Bronchial epithelial cell (primary cell): ENCODE results near the gene NFE2L2. TPM values are rescaled to one million over a fixed set of nuclear protein-coding genes. Genes with fewer than 3 reads are reported as not detected.
"Not testable (repeated sequence)": the region's sequence is repeated elsewhere in the genome, so short reads cannot be mapped to it uniquely, and the experiment has no call there.

ENCODE experiments used
- DNase-seq: peaks from one replicate; pipeline ENCODE4 v3.0.0-alpha.2; 2010; ENCODE audit warnings: low read depth
- FAIRE-seq: peaks from 2 replicates; lab custom pipeline; 2011; peaks lifted over from hg19 to GRCh38; lab: Jason Lieb, UNC
- H3K27me3 ChIP-seq: 2 replicates; pipeline ENCODE4 v1.5.1; 2011; ENCODE audit warnings: low read length; ENCODE audit not compliant: control insufficient read depth, insufficient read depth
- H3K36me3 ChIP-seq: 2 replicates; pipeline ENCODE4 v1.5.1; 2011; ENCODE audit warnings: low read length; ENCODE audit not compliant: control insufficient read depth, insufficient read depth
- H3K4me3 ChIP-seq: 2 replicates; pipeline ENCODE4 v1.5.1; 2011; ENCODE audit warnings: mild to moderate bottlenecking, low read depth, low read length, control low read depth
- total RNA-seq: library from RNA; depleted of rRNA; stranded (reverse); fragments of >200 nt; gene quantifications from 2 replicates; pipeline ENCODE4 v1.2.1, GENCODE V29; 2014
- TF ChIP-seq, protein P1 (sequence below): IDR thresholded peaks from 2 replicates; pipeline ENCODE4 v1.5.1; 2011; ENCODE audit warnings: mild to moderate bottlenecking, moderate library complexity, low read length, control low read depth, inconsistent platforms; ENCODE audit not compliant: insufficient read depth, severe bottlenecking

NFE2L2 gene
- total RNA-seq, 1 donor from 2014 or later: 64.5 TPM

DNA sequence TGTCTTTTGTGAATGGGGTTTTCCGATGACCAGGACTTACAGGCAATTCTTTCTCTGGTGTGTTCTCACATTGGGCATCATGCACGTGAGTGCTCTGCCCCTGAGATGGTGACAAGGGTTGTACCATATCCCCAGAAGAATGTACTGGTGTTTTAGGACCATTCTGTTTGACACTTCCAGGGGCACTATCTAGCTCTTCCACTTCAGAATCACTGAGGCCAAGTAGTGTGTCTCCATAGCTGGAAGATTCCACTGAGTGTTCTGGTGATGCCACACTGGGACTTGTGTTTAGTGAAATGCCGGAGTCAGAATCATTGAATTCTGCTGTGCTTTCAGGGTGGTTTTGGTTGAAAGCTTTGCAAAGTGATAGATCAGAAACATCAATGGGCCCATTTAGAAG lies 33.3 kb downstream of the NFE2L2 start:
- Histone ChIP-seq H3K36me3 (peaks cover 17% of the 10 kb centered on the region), H3K4me3 (no peak overlapping the region), H3K27me3 (no peaks in the 10 kb centered on the region)
- FAIRE-seq (no peak), DNase-seq (no peak)
- TF ChIP-seq, protein P1, sequence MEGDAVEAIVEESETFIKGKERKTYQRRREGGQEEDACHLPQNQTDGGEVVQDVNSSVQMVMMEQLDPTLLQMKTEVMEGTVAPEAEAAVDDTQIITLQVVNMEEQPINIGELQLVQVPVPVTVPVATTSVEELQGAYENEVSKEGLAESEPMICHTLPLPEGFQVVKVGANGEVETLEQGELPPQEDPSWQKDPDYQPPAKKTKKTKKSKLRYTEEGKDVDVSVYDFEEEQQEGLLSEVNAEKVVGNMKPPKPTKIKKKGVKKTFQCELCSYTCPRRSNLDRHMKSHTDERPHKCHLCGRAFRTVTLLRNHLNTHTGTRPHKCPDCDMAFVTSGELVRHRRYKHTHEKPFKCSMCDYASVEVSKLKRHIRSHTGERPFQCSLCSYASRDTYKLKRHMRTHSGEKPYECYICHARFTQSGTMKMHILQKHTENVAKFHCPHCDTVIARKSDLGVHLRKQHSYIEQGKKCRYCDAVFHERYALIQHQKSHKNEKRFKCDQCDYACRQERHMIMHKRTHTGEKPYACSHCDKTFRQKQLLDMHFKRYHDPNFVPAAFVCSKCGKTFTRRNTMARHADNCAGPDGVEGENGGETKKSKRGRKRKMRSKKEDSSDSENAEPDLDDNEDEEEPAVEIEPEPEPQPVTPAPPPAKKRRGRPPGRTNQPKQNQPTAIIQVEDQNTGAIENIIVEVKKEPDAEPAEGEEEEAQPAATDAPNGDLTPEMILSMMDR: no peak

DNA sequence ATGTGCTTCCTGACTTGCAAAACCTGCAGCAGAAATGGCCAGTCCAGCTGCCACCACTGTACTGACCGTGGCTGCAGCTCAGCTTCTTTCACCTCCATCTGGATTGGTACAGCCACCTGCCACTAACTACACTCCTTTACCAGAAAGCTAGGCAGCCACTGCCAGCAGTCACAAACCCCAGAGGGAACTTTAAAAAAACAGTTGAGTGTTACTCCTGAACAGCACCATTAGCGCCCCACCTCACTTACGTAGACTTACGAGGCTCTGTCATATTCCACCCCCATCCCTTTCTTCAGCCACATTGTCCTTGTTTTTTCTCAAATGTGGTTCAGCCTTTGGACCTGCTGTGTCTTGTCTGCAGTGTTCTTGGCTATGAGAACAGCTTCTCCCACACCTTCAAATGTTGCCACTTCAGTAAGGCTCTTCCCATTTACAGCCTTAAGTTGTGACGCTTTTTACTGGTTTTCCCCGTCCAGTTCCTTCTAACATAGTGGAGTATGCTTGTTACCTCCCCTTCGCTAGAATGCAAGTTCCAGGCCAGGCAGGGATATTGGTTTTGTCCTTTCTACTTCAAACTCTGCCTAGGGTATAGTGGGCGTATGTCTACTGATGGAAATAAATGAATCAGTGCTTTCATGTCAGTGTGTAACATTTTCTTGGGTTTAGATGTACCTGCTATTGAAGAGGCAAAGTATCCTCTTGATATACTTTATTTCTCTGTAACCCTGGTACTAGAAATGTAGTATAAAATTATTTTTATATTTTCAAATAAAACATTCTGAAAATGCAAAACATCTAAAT lies 34.9 kb downstream of the NFE2L2 start:
- H3K4me3 ChIP-seq: no peak overlapping the region
- FAIRE-seq (peak; percentile 60), DNase-seq (peak; percentile 58)
- no peaks in the 10 kb centered on the region for H3K27me3 ChIP-seq
- TF ChIP-seq, protein P1: no peak
- H3K36me3 ChIP-seq: peaks cover 9% of the 10 kb centered on the region

DNA sequence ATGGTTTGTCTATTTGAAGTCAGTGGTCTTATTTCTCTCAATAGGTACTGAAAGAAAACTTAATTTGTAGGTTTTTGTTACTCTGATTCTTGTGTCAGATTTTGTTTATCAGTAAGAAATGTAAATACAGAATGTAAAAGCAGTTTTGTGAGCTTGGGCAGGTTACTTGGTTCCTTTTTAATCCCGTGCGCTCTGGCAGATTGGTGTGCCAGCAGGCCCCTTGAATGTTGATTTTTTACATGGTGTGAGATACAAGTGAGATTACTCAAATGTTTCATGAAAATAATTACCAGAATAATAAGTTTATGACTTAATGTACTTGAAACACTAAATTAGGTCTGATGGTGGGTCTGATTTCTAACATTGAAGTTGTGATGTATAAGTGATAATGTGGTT lies 38.6 kb downstream of the NFE2L2 start:
- peaks cover 4% of the 10 kb centered on the region for H3K36me3 ChIP-seq
- FAIRE-seq (no peak), DNase-seq (peak; percentile 19)
- H3K27me3 ChIP-seq: no peaks in the 10 kb centered on the region
- H3K4me3 ChIP-seq: no peak overlapping the region
- TF ChIP-seq, protein P1: no peak

DNA sequence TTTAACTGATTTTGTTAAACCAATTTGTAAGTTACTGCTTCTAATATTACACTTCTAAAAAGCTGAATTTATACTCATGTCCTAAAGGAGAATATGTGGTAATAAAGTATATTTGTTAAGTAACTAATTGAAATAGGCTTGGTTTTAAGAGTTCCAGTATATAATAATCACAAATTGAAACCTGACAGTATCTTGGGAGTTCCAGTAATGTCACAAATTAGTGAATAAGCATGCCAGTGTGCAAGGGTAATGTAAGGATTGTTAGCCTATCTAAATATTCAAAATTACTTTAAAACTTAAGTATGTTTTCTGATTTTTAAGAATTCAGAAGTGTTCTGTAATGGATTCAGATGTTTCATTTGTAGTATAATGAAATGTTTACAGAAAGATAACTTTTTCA lies 41.1 kb downstream of the NFE2L2 start:
- not testable (repeated sequence) for DNase-seq, FAIRE-seq, H3K27me3 ChIP-seq, H3K4me3 ChIP-seq, H3K36me3 ChIP-seq

DNA sequence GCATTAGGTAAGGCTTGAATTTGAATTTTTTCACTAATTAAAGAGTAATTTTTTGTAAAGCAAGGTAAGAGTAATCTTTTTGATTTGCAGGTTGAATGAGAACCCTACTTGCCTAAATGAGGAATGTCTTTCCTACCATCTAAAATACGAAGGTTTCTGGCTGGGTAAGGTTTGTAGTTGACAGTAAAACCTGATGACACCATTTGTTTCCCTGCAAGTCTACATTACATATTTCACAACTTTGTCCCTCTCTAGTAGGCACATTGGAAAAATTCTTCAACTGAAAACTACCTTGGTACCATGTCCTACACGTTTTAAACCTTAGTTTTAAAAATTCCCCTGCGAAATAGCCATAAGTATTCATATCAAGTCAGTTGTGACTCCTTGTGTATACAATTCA lies 42.6 kb downstream of the NFE2L2 start:
- no peak for FAIRE-seq
- no peak for DNase-seq
- Histone ChIP-seq H3K36me3 (peaks cover 12% of the 10 kb centered on the region), H3K4me3 (no peak overlapping the region), H3K27me3 (no peaks in the 10 kb centered on the region)
- TF ChIP-seq, protein P1: no peak

DNA sequence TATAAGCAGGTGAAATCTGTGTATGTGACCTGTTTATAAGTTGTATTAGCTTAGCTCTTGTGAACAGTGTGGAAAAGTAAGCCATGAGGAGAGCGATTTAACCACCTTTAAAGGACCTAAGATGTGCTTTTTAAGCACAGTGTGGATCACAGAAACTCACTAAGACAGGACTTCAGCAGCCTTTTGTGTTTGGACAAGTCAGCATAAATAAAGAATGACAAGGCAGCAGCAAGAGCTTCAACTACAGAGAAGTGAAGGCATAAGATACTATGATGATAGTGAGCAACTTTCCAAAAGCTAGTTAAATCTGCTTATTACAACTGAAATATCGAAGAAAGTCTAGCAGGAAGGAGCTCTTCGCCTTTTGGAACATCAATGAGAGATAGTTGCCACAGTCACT lies 43.0 kb downstream of the NFE2L2 start:
- no peaks in the 10 kb centered on the region for H3K27me3 ChIP-seq
- no peak for DNase-seq
- TF ChIP-seq, protein P1: no peak
- FAIRE-seq: no peak
- H3K36me3 ChIP-seq: peaks cover 12% of the 10 kb centered on the region
- H3K4me3 ChIP-seq: no peak overlapping the region

DNA sequence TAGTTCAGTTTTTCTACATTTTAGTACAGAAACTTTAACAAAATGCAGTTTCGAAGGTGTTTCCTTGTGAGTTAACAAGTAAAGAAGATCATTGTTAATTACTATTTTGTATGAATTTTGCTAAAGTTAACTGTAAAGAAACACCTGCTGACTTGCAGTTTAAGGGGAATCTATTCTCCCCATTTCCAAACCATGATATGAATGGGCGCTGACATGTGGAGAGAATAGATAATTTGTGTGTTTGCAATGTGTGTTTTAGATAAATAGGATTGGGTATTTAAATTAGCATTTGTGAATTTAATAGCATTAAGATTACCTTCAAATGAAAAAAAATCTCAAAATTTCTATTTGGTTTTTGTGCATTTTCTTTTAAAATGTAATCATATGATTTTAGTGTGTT lies 44.7 kb downstream of the NFE2L2 start:
- H3K4me3 ChIP-seq, FAIRE-seq, DNase-seq, H3K27me3 ChIP-seq: not testable (repeated sequence)
- peaks cover 14% of the 10 kb centered on the region for H3K36me3 ChIP-seq
